Heart left ventricle (tissue), 13 donors: ENCODE data around the gene RPS6KA4.

Experiments used
- POLR2A ChIP-seq, 2 donors: fragments of 450-650 bp; IDR thresholded peaks; one replicate each; pipeline ENCODE4 v1.6.1; 2017; ENCODE audit warnings: antibody characterized with exemption in 2 of 2, mild to moderate bottlenecking in 2 of 2, moderate library complexity in 2 of 2
- TF ChIP-seq, protein P1 (sequence below), 12 donors: fragments of 200-600 bp; sonication (generic) in 4 of 12; IDR thresholded peaks; one replicate each; pipeline versions ENCODE4 v1.5.0 to v1.8.0; 2018 to 2022; ENCODE audit warnings: antibody characterized with exemption in 12 of 12, mild to moderate bottlenecking in 5 of 12
- donor health status: ischemic (EF 13 %, LVEDD 7.1; RV severe dilation, severe dysfunction).
- donor health status: DM: no; HTN: yes; CAD: no.
- donor health status: DM: no; HTN: no; CAD: no.
- donor health status: ischemic (EF 25% LVEDD 6.9; RV normal size, moderate dysfunction).
- donor health status: ischemic (EF 25% LVEDD 5.7; RV mildly dilated, moderate dysfunction).
- donor health status: ischemic (EF 35%, LVEDD 5.7; RV mildly dilated, moderate dysfunction).
- donor health status: nonischemic (EF 11% LVEDD 7.7; RV severe dilation, severe dysfunction).
- donor health status: DM: yes; HTN: yes; CAD: no.
- donor health status: PGD.
- donor health status: ischemic (EF 29% LVEDD 5.4; RV normal size, mild dysfunction).
- donor health status: nonischemic (EF 23%, LVEDD 6.1; RV moderate dilation, normal function).

GRCh38 chr11:64367931-64368672, 9.1 kb downstream of the RPS6KA4 start:
- TF ChIP-seq, protein P1, sequence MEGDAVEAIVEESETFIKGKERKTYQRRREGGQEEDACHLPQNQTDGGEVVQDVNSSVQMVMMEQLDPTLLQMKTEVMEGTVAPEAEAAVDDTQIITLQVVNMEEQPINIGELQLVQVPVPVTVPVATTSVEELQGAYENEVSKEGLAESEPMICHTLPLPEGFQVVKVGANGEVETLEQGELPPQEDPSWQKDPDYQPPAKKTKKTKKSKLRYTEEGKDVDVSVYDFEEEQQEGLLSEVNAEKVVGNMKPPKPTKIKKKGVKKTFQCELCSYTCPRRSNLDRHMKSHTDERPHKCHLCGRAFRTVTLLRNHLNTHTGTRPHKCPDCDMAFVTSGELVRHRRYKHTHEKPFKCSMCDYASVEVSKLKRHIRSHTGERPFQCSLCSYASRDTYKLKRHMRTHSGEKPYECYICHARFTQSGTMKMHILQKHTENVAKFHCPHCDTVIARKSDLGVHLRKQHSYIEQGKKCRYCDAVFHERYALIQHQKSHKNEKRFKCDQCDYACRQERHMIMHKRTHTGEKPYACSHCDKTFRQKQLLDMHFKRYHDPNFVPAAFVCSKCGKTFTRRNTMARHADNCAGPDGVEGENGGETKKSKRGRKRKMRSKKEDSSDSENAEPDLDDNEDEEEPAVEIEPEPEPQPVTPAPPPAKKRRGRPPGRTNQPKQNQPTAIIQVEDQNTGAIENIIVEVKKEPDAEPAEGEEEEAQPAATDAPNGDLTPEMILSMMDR (IDR thresholded peaks at IDR 0.05), result no peak
- TF ChIP-seq POLR2A (IDR thresholded peaks at IDR 0.05), result no peak
